ENCODE data around the gene PLPP2. TPM values are rescaled to one million over a fixed set of nuclear protein-coding genes. Genes with fewer than 3 reads are reported as not detected.

The PLPP2 gene
- polyA plus RNA-seq, 1 donor from 2014 or later = 0.53 TPM

GRCh38 chr19:308471-309205 lies 17.4 kb upstream of the PLPP2 start:
- Mint-ChIP-seq H3K4me3 (no peak overlapping the region), H3K4me1 (no peaks in the 10 kb centered on the region), H3K27me3 (no peaks in the 10 kb centered on the region), H3K27ac (no peak overlapping the region), H3K36me3 (peaks cover 2% of the 10 kb centered on the region), H3K9me3 (no peaks in the 10 kb centered on the region)

- no peaks in the 10 kb centered on the region for H3K4me1 Mint-ChIP-seq
- no peak overlapping the region for H3K4me3 Mint-ChIP-seq
- no peaks in the 10 kb centered on the region for H3K27me3 Mint-ChIP-seq
- H3K36me3 Mint-ChIP-seq = peaks cover 2% of the 10 kb centered on the region
- H3K27ac Mint-ChIP-seq = no peak overlapping the region
- H3K9me3 Mint-ChIP-seq = no peaks in the 10 kb centered on the region
Measured at GRCh38 chr19:307793-308420, 16.7 kb upstream of the PLPP2 start.

- Mint-ChIP-seq H3K4me3 (no peak overlapping the region), H3K27me3 (no peaks in the 10 kb centered on the region), H3K36me3 (peaks cover 2% of the 10 kb centered on the region), H3K27ac (no peak overlapping the region), H3K9me3 (no peaks in the 10 kb centered on the region), H3K4me1 (no peaks in the 10 kb centered on the region)
Measured at GRCh38 chr19:307111-307531, 15.9 kb upstream of the PLPP2 start.

- Mint-ChIP-seq H3K27me3 (no peaks in the 10 kb centered on the region), H3K36me3 (peaks cover 6% of the 10 kb centered on the region), H3K4me3 (no peak overlapping the region), H3K27ac (no peak overlapping the region), H3K9me3 (no peaks in the 10 kb centered on the region), H3K4me1 (no peaks in the 10 kb centered on the region)
Measured at GRCh38 chr19:306151-306900, 15.1 kb upstream of the PLPP2 start.

GRCh38 chr19:305240-306150 lies 14.3 kb upstream of the PLPP2 start:
- Mint-ChIP-seq H3K4me3 (no peak overlapping the region), H3K27ac (no peak overlapping the region), H3K27me3 (no peaks in the 10 kb centered on the region), H3K9me3 (no peaks in the 10 kb centered on the region), H3K36me3 (peaks cover 6% of the 10 kb centered on the region), H3K4me1 (no peaks in the 10 kb centered on the region)

- H3K9me3 Mint-ChIP-seq = no peaks in the 10 kb centered on the region
- no peak overlapping the region for H3K27ac Mint-ChIP-seq
- H3K4me3 Mint-ChIP-seq = no peak overlapping the region
- peaks cover 0 to 6% (median 1%) of the 10 kb centered on the region in 3 donors for H3K4me1 Mint-ChIP-seq
- peaks cover 2% of the 10 kb centered on the region for H3K36me3 Mint-ChIP-seq
- H3K27me3 Mint-ChIP-seq = peaks cover 29% of the 10 kb centered on the region
Measured at GRCh38 chr19:296476-297225, 5.4 kb upstream of the PLPP2 start.

- Mint-ChIP-seq H3K36me3 (no peaks in the 10 kb centered on the region), H3K27me3 (peaks cover 29% of the 10 kb centered on the region), H3K9me3 (no peaks in the 10 kb centered on the region), H3K4me1 (peaks cover 0 to 6% (median 1%) of the 10 kb centered on the region in 3 donors), H3K4me3 (no peak overlapping the region), H3K27ac (no peak overlapping the region)
Measured at GRCh38 chr19:295687-296370, 4.6 kb upstream of the PLPP2 start.

GRCh38 chr19:294946-295686 lies 3.9 kb upstream of the PLPP2 start:
- Mint-ChIP-seq H3K36me3 (no peaks in the 10 kb centered on the region), H3K9me3 (no peaks in the 10 kb centered on the region), H3K4me3 (no peak overlapping the region), H3K4me1 (peaks cover 0 to 6% (median 1%) of the 10 kb centered on the region in 3 donors), H3K27me3 (peaks cover 32% of the 10 kb centered on the region), H3K27ac (no peak overlapping the region)

GRCh38 chr19:294341-294945 lies 3.2 kb upstream of the PLPP2 start:
- peaks cover 36% of the 10 kb centered on the region for H3K27me3 Mint-ChIP-seq
- peaks cover 0 to 10% (median 1%) of the 10 kb centered on the region in 3 donors for H3K4me1 Mint-ChIP-seq
- H3K4me3 Mint-ChIP-seq = no peak overlapping the region
- H3K27ac Mint-ChIP-seq = no peak overlapping the region
- no peaks in the 10 kb centered on the region for H3K9me3 Mint-ChIP-seq
- H3K36me3 Mint-ChIP-seq = no peaks in the 10 kb centered on the region

GRCh38 chr19:293436-294110 lies 2.4 kb upstream of the PLPP2 start:
- Mint-ChIP-seq H3K27me3 (peaks cover 41% of the 10 kb centered on the region), H3K4me1 (peaks cover 0 to 10% (median 1%) of the 10 kb centered on the region in 3 donors), H3K27ac (no peak overlapping the region), H3K4me3 (peak overlapping the region in 1 of 4 donors; percentile 68), H3K9me3 (no peaks in the 10 kb centered on the region), H3K36me3 (no peaks in the 10 kb centered on the region)

- Mint-ChIP-seq H3K9me3 (no peaks in the 10 kb centered on the region), H3K27me3 (peaks cover 44% of the 10 kb centered on the region), H3K27ac (peak overlapping the region in 1 of 3 donors; percentile 85), H3K36me3 (no peaks in the 10 kb centered on the region), H3K4me3 (peak overlapping the region in 1 of 4 donors; percentile 12), H3K4me1 (peaks cover 0 to 10% (median 1%) of the 10 kb centered on the region in 3 donors)
Measured at GRCh38 chr19:292951-293350, 1.7 kb upstream of the PLPP2 start.

- H3K27me3 Mint-ChIP-seq = peaks cover 44% of the 10 kb centered on the region
- no peaks in the 10 kb centered on the region for H3K36me3 Mint-ChIP-seq
- H3K4me1 Mint-ChIP-seq = peaks cover 0 to 10% (median 1%) of the 10 kb centered on the region in 3 donors
- peak overlapping the region in 1 of 4 donors; percentile 12 for H3K4me3 Mint-ChIP-seq
- peak overlapping the region in 2 of 3 donors; percentile 59 to 85 for H3K27ac Mint-ChIP-seq
- no peaks in the 10 kb centered on the region for H3K9me3 Mint-ChIP-seq
Measured at GRCh38 chr19:292281-292884, 1.2 kb upstream of the PLPP2 start.

Measured in IgD-negative memory B cell (primary cell).